H54 (cell line): ENCODE results near the gene SDR39U1.

Experiments
- DNase-seq: peaks from one replicate; pipeline ENCODE4 v3.0.0; 2011; ENCODE audit warnings: low spot score, mixed read lengths; ENCODE audit not compliant: insufficient read length
- FAIRE-seq: peaks from 3 replicates; lab custom pipeline; 2011; peaks lifted over from hg19 to GRCh38; lab: Jason Lieb, UNC
- POLR2A ChIP-seq: IDR thresholded peaks from 2 replicates; pipeline ENCODE4 v1.6.1; 2011; ENCODE audit warnings: low read depth, mild to moderate bottlenecking, low read length

SDR39U1 gene

DNA sequence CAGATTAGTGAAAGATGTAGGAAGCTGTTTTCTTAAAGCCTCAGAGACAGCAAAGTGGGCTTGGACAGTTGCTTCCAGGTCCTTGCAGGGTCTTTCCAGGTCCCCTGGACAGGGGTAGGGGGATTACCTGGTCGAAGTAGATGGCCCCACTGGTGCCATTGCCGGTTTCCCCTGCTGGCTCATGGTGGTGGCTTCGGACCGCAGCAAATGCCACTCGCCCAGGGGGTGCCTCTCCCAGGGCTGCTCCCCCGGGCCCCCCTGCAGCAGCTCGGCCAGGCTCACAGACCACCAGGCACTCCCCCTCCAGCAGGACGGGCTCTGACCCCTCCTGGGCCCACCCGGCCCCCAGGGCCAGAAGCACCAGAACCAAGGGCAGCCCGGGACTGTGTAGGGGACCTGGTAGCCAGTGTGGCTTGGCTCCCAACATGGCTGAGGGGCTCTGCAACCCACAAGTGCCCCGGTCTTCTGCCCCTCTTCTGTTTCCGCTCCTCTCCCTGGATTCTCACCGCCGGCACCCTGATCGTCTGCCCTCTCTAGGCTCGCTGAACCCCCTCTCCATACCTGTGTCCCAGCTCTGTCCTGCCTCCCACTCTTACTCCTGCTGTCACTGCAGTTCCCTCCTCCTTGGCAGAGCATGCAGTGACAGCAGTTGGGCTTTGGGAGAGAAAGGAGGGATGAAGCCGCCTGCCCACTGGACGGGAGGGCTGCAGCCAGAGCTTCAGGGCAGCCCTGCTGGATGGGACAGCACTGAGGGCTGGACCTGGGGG, 13.8 kb downstream of the SDR39U1 start:
- no peak for FAIRE-seq
- no peak for DNase-seq
- no peak for TF ChIP-seq POLR2A

DNA sequence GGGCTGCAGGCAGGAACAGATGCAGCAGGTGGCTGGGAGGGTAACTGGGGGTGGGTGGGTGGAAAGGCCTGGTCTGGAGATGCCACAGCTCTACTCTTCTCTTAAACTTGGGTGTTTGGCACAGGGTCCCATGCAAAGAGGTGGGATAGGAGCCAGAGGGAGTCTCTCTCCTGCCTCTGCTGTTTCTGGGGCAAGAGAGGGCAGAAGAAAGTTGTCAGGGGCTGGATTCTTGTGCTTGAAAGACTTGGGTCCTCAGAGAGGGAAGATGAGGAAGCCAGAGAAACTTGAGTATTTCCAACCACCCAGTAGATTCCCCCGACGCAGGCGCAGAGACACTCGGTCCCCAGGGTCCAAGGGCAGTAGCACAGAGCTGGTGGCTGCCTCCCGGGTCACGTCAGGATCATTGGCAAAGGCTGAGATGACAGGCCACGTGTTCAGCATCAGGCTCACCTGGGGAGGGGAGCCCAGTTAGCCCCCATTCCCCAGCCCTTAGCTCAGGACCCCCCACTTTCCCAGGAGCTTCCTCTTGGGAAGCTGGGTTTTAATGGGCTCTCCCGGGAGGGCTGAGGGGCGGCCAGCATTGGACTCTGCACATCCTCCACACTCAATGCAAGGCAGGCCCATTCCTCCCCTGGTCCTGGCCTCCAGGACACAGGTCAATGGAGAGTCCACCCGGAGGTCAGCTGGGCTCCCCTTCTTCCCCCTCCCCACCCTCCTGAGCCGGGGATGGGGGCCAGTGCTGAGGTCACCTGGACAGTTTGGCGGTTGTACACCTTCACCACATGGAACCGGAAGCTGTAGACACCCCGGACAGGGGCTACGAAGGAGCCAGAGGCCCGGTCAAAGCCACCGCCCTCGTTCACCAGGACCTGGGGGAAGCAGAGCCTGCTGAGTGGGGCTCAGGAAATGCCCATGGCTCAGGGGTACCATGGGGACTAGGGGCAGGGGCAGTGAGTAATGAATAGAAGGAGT, 14.8 kb downstream of the SDR39U1 start:
- FAIRE-seq (no peak), DNase-seq (no peak)
- no peak for TF ChIP-seq POLR2A

DNA sequence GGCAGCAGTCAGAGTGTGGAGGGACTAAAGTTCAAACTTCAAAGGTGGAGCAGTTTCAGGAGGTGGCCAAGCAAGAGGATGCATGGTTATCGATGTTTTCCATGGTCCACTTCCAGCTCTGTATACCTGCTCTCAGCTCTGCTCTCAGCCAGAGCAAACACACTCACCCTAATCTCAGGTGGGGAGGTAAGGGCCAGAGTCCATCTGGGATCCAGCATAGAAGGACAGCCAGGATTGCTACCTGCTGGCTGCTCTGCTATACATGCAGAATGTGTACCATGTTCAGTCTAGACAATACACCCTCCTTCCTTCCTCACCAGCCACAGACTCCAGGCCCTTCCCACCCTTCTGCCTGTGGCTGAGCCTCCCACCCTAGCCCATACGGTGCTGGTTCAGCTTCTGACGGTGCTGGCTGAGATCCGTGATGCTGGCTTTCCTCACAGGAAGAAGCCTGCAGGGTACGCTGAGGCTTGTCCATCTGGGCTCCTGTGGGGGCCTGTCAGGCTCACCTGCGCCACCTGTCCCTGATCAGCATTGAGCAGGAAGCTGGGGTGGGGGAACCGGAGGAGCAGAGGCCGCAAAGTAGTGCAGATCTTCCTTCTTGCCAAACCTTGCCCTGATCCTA, 15.6 kb downstream of the SDR39U1 start:
- TF ChIP-seq POLR2A, result no peak
- no peak for FAIRE-seq

DNA sequence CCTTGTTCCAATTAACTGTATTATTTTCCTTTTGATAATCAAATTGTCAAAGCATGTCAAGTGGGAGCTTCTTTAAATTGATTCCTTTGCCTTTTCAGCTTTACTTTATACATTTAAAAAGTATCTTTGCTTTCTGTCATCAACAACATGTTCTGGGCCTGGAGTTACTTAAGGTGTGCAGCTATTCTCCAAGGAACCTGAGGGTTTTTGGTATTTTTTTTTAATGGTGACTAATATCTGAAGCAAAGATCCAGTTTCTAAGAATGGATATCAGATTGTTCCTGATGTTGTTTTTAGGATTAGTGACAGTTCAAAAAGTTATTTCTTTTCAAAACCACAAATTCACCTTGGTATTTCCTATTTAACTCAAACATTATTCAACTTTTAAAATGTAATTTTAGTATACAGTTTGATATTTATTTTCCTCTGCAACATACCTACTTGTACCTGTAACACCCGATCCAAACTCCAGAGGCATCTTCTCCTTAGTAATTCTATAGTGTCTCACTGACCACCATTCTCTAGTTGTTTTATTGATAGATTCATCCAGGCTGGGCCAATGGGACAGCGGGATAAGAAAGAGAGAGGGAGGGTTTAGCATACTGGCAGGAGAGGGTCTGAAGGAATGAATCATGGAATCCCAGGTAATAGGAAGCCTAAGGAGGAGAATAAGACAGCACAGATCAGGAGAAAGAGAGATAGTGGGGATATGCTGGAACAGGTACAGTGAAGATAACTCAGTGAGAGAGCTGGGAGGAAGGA, 16.2 kb downstream of the SDR39U1 start:
- FAIRE-seq, result no peak
- TF ChIP-seq POLR2A, result no peak
- no peak for DNase-seq

More for the DNA sequence above, 15.6 kb downstream of the SDR39U1 start:
- no peak for DNase-seq

DNA sequence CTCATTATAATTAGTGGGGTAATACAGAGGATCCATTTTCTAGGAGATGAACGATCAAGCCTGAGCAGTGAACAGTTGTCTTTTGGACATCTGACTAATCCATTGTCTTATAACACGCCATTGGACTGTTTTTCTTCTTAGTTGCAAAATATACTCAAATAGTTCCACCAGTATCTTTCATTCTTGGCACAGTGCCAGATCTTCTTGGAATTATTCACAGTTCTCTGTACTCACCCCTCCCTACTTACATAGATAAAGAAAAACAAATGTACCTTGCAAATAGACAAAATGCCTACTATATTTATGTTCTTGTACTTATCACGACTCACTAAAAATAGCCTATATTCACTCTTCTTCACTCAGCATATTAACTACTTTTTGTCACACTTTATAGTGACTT, 16.9 kb downstream of the SDR39U1 start:
- no peak for TF ChIP-seq POLR2A
- no peak for FAIRE-seq
- no peak for DNase-seq

DNA sequence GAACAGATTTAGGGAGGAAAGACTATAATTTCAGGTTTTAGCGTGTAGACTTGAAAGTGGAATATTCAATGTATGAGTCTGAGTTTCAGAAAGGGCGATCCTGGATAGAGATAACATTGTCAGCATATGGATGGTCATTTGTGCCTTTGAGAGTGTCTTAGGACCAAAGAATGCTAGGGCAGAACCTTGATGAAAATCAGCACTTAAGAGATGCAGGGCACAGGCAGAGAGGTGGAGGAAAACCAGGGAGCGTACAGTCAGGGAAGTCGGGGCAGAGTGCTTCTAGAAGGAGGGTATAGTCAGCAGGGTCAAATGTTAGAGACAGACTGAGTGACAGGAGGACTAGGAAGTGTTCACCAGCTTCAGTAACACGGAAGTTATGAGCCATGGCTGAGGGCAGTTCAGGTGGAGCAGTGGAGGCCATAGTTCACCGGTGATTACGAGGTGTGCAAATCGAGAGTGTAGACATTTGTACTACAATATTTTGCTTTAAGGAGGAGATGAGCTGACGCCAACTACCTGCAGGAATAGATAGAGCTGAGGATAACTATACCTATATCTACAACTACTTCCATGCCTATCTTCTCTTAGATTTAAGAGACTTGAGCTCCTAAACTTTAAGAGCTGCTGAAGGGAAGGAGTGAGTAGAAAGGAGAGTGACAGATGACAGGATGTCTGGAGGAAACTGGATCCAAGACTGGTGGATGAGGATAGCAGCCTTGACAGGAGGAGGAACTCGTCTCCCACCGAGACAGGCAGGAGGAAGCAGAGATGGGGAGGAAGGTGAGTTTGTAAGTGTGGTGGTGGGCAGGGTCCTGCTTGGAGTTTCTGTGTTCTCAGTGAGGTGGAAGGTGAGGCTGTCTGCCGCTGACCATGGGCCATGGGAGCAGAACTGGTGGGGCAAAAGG, 19.6 kb downstream of the SDR39U1 start:
- FAIRE-seq, result no peak
- no peak for TF ChIP-seq POLR2A
- no peak for DNase-seq

DNA sequence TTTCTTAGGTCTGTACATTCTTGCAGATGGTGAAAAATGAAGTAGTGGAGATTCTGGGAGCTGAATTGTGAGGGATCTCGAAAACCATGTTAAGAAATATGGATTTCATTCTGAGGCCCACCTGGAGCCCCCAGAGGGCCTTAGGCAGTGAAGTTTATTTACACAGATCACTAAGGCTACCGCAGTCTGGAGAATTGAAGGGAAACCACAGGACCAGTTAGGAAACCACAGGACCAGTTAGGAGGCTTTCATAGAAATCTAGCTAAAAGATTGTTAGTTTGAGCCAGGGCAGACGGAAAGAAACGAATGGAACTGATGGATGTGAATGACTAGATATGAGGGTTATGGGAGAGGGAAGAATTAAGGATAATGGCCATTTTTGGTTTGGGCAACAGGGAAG, 20.3 kb downstream of the SDR39U1 start:
- no peak for TF ChIP-seq POLR2A

DNA sequence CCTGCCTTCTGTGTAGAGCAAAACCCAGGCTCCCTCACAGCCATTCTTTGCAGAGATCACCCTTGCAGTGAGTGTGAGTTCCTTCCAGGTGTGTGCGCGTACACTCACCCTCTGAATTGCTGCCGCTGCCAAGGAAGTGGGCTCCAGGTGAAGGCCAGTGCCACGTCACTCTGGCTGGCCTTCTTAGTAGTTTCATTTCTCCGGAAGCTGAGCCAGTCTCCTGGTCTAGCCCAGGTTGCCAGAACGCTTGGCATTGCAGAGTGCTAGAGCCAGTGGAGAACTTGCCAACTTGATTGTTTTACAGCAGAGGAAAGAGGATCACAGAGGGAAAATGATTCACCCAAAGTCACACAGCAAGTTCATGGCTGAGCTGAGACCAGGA, 24.1 kb downstream of the SDR39U1 start:
- no peak for DNase-seq
- no peak for TF ChIP-seq POLR2A

More for the DNA sequence above, 20.3 kb downstream of the SDR39U1 start:
- DNase-seq (no peak), FAIRE-seq (no peak)

DNA sequence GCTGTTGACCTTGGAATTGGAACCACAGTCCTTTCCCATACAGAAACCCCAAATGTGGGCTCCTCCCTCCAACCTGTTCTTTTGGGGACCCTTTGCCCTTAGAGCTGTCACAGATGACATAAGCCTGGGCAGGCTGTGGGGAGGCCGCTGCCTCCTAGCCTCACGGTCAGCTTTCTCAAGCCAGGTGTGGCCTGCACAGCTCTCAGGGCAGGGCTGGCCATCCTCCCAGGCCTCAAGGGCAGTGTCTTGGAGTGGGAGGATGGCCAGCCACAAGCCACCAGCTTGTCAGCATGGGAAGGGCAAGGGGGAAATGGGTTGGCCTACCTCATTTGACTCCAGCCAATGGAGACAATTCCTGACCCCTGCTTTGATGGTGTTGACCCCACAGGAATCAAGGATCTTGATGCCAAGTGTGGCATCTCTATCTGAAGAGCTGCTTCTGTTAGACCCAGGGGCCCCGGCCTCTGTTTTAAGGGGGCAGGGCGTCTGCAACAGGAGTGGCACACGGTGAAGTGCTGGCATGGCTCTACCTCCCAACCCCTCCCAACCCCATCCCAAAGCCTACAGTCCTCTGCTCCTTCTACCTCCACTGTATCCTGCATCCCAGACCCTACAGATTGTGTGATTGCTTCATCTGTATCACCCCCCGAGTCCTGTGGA, 24.6 kb downstream of the SDR39U1 start:
- FAIRE-seq (no peak), DNase-seq (no peak)
- TF ChIP-seq POLR2A, result no peak

More for the DNA sequence above, 24.1 kb downstream of the SDR39U1 start:
- FAIRE-seq, result no peak

DNA sequence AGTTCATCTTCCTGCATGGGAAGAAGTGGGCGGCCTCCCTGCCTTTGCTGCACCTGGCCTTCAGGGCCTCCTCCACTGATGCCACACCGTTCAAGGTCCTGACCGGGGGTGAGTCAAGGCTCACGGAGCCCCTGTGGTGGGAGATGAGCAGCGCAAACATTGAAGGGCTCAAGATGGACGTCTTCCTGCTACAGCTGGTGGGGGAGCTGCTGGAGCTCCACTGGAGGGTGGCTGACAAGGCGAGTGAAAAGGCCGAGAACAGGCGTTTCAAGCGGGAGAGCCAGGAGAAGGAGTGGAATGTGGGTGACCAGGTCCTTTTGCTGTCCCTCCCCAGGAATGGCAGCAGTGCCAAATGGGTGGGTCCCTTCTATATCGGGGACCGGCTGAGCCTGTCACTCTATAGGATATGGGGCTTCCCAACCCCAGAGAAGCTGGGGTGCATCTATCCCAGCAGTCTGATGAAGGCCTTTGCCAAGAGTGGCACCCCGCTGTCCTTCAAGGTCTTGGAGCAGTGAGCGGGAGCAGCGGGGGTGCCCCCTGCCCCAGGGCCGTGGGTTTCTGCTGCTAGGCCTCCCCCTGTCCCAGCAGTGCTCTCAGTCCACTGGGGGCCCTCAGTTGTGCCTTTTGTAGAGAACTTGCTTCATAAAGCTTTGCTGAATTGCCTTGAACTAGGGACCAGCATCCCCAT, 25.5 kb downstream of the SDR39U1 start:
- FAIRE-seq (no peak), DNase-seq (no peak)
- no peak for TF ChIP-seq POLR2A

DNA sequence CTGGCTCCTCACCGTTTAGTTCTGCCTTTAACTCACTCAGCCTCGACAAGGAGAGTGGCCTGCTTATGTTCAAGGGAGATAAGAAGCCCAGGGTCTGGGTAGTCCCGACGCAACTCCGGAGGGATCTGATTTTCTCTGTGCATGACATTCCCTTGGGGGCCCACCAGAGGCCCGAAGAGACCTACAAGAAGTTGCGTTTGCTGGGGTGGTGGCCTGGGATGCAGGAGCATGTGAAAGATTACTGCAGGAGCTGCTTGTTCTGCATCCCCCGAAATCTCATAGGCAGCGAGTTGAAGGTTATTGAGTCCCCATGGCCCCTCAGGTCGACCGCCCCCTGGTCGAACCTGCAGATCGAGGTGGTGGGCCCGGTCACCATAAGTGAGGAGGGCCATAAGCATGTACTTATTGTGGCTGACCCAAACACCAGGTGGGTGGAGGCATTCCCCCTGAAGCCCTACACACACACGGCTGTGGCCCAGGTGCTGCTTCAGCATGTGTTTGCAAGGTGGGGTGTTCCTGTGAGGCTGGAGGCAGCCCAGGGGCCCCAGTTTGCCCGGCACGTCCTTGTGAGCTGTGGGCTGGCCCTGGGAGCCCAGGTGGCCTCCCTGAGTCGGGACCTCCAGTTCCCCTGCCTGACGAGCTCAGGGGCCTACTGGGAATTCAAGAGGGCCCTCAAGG, 26.2 kb downstream of the SDR39U1 start:
- no peak for TF ChIP-seq POLR2A
- FAIRE-seq (no peak), DNase-seq (no peak)
